Ovary (tissue), 9 donors: ENCODE measurements around the gene SLC15A1. TPM values are rescaled to one million over a fixed set of nuclear protein-coding genes. Genes with fewer than 3 reads are reported as not detected.

Experiments used
- DNase-seq, 5 donors: peaks; one replicate each; pipeline ENCODE4 v3.0.0-alpha.2; 2019 to 2020
- H3K27ac ChIP-seq, 2 donors: fragments of 200-600 bp; one replicate each; pipeline versions ENCODE4 v1.5.1 to v1.8.0; 2019 to 2022
- H3K27me3 ChIP-seq: fragments of 200-600 bp; one replicate; pipeline ENCODE4 v1.8.0; 2022
- H3K36me3 ChIP-seq: fragments of 200-600 bp; sonication (generic); one replicate; pipeline ENCODE4 v1.5.1; 2019
- H3K4me1 ChIP-seq: one replicate; pipeline ENCODE4 v1.8.1; 2013; ENCODE audit warnings: mild to moderate bottlenecking, moderate library complexity; ENCODE audit not compliant: insufficient read depth
- H3K4me3 ChIP-seq: fragments of 200-600 bp; sonication (generic); one replicate; pipeline ENCODE4 v1.5.1; 2017
- H3K9me3 ChIP-seq, 2 donors: fragments of 200-600 bp in 1 of 2; sonication (generic) in 1 of 2; one replicate each; pipeline versions ENCODE4 v1.5.1 to v1.8.1; 2013 to 2019; ENCODE audit warnings: mild to moderate bottlenecking in 1 of 2, moderate library complexity in 1 of 2
- CTCF ChIP-seq, 3 donors: fragments of 450-650 bp in 2 of 3; fragments of 200-600 bp in 1 of 3; IDR thresholded peaks; one replicate each; pipeline versions ENCODE4 v1.5.1 to v1.8.0; 2016 to 2022; ENCODE audit warnings: antibody characterized with exemption in 3 of 3, mild to moderate bottlenecking in 1 of 3
- EP300 ChIP-seq: sonication (generic); formaldehyde crosslinking; IDR thresholded peaks from one replicate; pipeline ENCODE4 v1.6.1; 2017; ENCODE audit warnings: antibody characterized with exemption
- POLR2A ChIP-seq: fragments of 450-650 bp; IDR thresholded peaks from one replicate; pipeline ENCODE4 v1.6.1; 2017; ENCODE audit warnings: antibody characterized with exemption, mild to moderate bottlenecking, moderate library complexity
- WGBS, 3 donors: extraction: QIAGEN DNeasy Blood & Tissue Kit in 1 of 3; methylation state at CpG; one replicate each; pipeline versions ENCODE4 v1.1.5 to v1.1.7; 2013 to 2017; 5-methylcytosine and 5-hydroxymethylcytosine counted together
- intact Hi-C, 4 donors: fragments of 100-400 bp; cut with DNase I; formaldehyde crosslinking; loops; one replicate each; pipeline versions ENCODE4 v1.11.0 to v1.15.1; 2022 to 2023
- polyA plus RNA-seq, 2 donors: library from polyadenylated mRNA; stranded (reverse); fragments of 200-250 nt in 1 of 2; fragments of 350-450 nt in 1 of 2; fragmentation: Illumina TruSeq in 1 of 2; extraction: RNeasy Lipid Tissue Mini Kit (QIAGEN cat#74804) in 1 of 2; gene quantifications; one replicate each; pipeline ENCODE4 v1.2.3, GENCODE V29; 2013 to 2014
- total RNA-seq, 7 donors: library from RNA; depleted of rRNA in 2 of 7; stranded (reverse); fragments of >200 nt in 2 of 7; fragmentation: NEBNext Ultra II Directional in 3 of 7; extraction: Animal tissue kit (Norgen Biotek cat#: 25700) in 3 of 7; gene quantifications; one replicate each; pipeline versions ENCODE4 v1.1.0 to v1.2.4, GENCODE V29; 2016 to 2023
- donor health status: DM: no; HTN: no; CAD: no; lungs with moderate emphysema.
- donor health status: DM: no; HTN: no; CAD: no.
- donor health status: Bipolar disorder and iron deficiency.
- donor health status: DM: yes; HTN: yes; CAD: no.
- donor health status: DM: no; HTN: no; CAD: no.
- donor health status: DM: yes; HTN: yes; CAD: no.

The SLC15A1 gene
- total and polyA plus RNA-seq, 9 donors, result 0.05 to 1.3 (median 0.13) TPM; not detected in 3

GRCh38 chr13:98749501-98749900, 3.0 kb downstream of the SLC15A1 start:
- H3K27me3 ChIP-seq, result no peaks in the 10 kb centered on the region
- no peaks in the 10 kb centered on the region for H3K9me3 ChIP-seq
- intact Hi-C loops, result no loop called here
- H3K4me1 ChIP-seq, result peaks cover 7% of the 10 kb centered on the region
- H3K4me3 ChIP-seq, result no peak overlapping the region
- no peak for TF ChIP-seq EP300
- DNase-seq, result no peak
- WGBS, 3 donors, result 69 to 75% (median 71%) methylated on average over 3 of the region's 3 CpGs
- H3K36me3 ChIP-seq, result no peaks in the 10 kb centered on the region
- H3K27ac ChIP-seq, result no peak overlapping the region

- intact Hi-C loops, result no loop called here
- no peak overlapping the region for H3K27ac ChIP-seq
- no peaks in the 10 kb centered on the region for H3K36me3 ChIP-seq
- peaks cover under 1% of the 10 kb centered on the region for H3K4me1 ChIP-seq
- TF ChIP-seq EP300 (no peak), POLR2A (no peak), CTCF (IDR thresholded peaks at IDR 0.05) (no peak)
- no peaks in the 10 kb centered on the region for H3K27me3 ChIP-seq
- 88 to 91% (median 90%) methylated on average over 8 of the region's 8 CpGs for WGBS, 3 donors
- no peak for DNase-seq
- no peak overlapping the region for H3K4me3 ChIP-seq
- H3K9me3 ChIP-seq, result no peaks in the 10 kb centered on the region
These were observed 5.5 kb downstream of the SLC15A1 start for GRCh38 chr13:98746968-98747367.

GRCh38 chr13:98743377-98743776, 9.1 kb downstream of the SLC15A1 start:
- WGBS, 3 donors, result 74 to 90% (median 82%) methylated on average over 2 of the region's 2 CpGs
- intact Hi-C loops, result no loop called here
- no peak for TF ChIP-seq POLR2A
- no peak for TF ChIP-seq CTCF (IDR thresholded peaks at IDR 0.05)
- TF ChIP-seq EP300, result no peak
- Histone ChIP-seq H3K27me3 (no peaks in the 10 kb centered on the region), H3K36me3 (no peaks in the 10 kb centered on the region), H3K9me3 (peaks cover 0 to 4% of the 10 kb centered on the region in 2 donors), H3K4me3 (no peak overlapping the region), H3K4me1 (no peaks in the 10 kb centered on the region), H3K27ac (no peak overlapping the region)
- DNase-seq, result no peak

- no peak overlapping the region for H3K4me3 ChIP-seq
These were observed 9.5 kb downstream of the SLC15A1 start for GRCh38 chr13:98742961-98743360.

More at GRCh38 chr13:98742961-98743360, 9.5 kb downstream of the SLC15A1 start:
- DNase-seq, result no peak
- Histone ChIP-seq H3K36me3 (no peaks in the 10 kb centered on the region), H3K27me3 (no peaks in the 10 kb centered on the region), H3K4me1 (no peaks in the 10 kb centered on the region), H3K9me3 (peaks cover 0 to 5% of the 10 kb centered on the region in 2 donors), H3K27ac (no peak overlapping the region)
- intact Hi-C loops, result no loop called here
- WGBS, 3 donors, result 90 to 93% (median 92%) methylated on average over 5 of the region's 5 CpGs
- TF ChIP-seq POLR2A (no peak), CTCF (IDR thresholded peaks at IDR 0.05) (no peak), EP300 (no peak)
